ENCODE results near the gene CD46. TPM values are rescaled to one million over a fixed set of nuclear protein-coding genes. Genes with fewer than 3 reads are reported as not detected.

Gene CD46
- total RNA-seq, 4 donors from 2014 or later, result 153 to 197 (median 174) TPM

GRCh38 chr1:207817778-207818751 is 66.2 kb downstream of the CD46 start:
- peak; percentile 17 for DNase-seq (ENCODE audit: low spot score)
- no peak for ATAC-seq (ENCODE audit: low FRiP score)
- no peak for TF ChIP-seq CTCF (IDR thresholded peaks at IDR 0.05)

GRCh38 chr1:207818971-207819451 is 67.2 kb downstream of the CD46 start:
- DNase-seq (ENCODE audit: low spot score) (no peak), ATAC-seq (ENCODE audit: low FRiP score) (no peak)
- TF ChIP-seq CTCF (IDR thresholded peaks at IDR 0.05), result no peak

GRCh38 chr1:207820568-207821463 is 69.0 kb downstream of the CD46 start:
- TF ChIP-seq CTCF (IDR thresholded peaks at IDR 0.05), result no peak
- DNase-seq (ENCODE audit: low spot score) (no peak), ATAC-seq (ENCODE audit: low FRiP score) (no peak)

GRCh38 chr1:207821464-207822045 is 69.7 kb downstream of the CD46 start:
- TF ChIP-seq CTCF (IDR thresholded peaks at IDR 0.05), result no peak
- no peak for DNase-seq (ENCODE audit: low spot score)
- ATAC-seq (ENCODE audit: low FRiP score), result no peak

GRCh38 chr1:207822124-207822601 is 70.3 kb downstream of the CD46 start:
- TF ChIP-seq CTCF (IDR thresholded peaks at IDR 0.05), result no peak
- ATAC-seq (ENCODE audit: low FRiP score), result no peak
- DNase-seq (ENCODE audit: low spot score), result no peak

GRCh38 chr1:207822602-207823451 is 71.0 kb downstream of the CD46 start:
- peak; percentile 69 for ATAC-seq (ENCODE audit: low FRiP score)
- TF ChIP-seq CTCF (IDR thresholded peaks at IDR 0.05), result no peak
- DNase-seq (ENCODE audit: low spot score), result peak; percentile 68
